H9 (cell line): ENCODE results near the gene PHACTR4. TPM values are rescaled to one million over a fixed set of nuclear protein-coding genes. Genes with fewer than 3 reads are reported as not detected.

Experiments
- DNase-seq: peaks from one replicate; pipeline ENCODE4 v3.0.0-alpha.2; 2017
- H2AFZ ChIP-seq: one replicate; pipeline ENCODE4 v1.6.1; 2013; ENCODE audit warnings: mild to moderate bottlenecking, low read length, control low read depth, moderate library complexity
- H2AK5ac ChIP-seq: 2 replicates; pipeline ENCODE4 v1.6.1; 2013; ENCODE audit warnings: low read length, control low read depth, mixed read lengths; ENCODE audit not compliant: insufficient read length
- H2BK120ac ChIP-seq: one replicate; pipeline ENCODE4 v1.6.1; 2013; ENCODE audit warnings: low read depth, mild to moderate bottlenecking, low read length, control low read depth, inconsistent platforms; ENCODE audit not compliant: poor library complexity, severe bottlenecking
- H2BK12ac ChIP-seq: 2 replicates; pipeline ENCODE4 v1.6.1; 2013; ENCODE audit warnings: low read length, control low read depth, mixed read lengths, low read depth; ENCODE audit not compliant: insufficient read length
- H2BK15ac ChIP-seq: 2 replicates; pipeline ENCODE4 v1.6.1; 2013; ENCODE audit warnings: low read depth, low read length, control low read depth
- H2BK20ac ChIP-seq: one replicate; pipeline ENCODE4 v1.6.1; 2013; ENCODE audit warnings: low read depth, mild to moderate bottlenecking, low read length, control low read depth, inconsistent platforms; ENCODE audit not compliant: poor library complexity, severe bottlenecking
- H2BK5ac ChIP-seq: 2 replicates; pipeline ENCODE4 v1.6.1; 2013; ENCODE audit warnings: low read length, control low read depth, mixed read lengths; ENCODE audit not compliant: insufficient read length
- H3K14ac ChIP-seq: 2 replicates; pipeline ENCODE4 v1.6.1; 2013; ENCODE audit warnings: low read length, control low read depth; ENCODE audit not compliant: insufficient read depth
- H3K18ac ChIP-seq: 2 replicates; pipeline ENCODE4 v1.6.1; 2013; ENCODE audit warnings: low read depth, mild to moderate bottlenecking, mixed read lengths, low read length, control low read depth; ENCODE audit not compliant: insufficient read length
- H3K23ac ChIP-seq: 2 replicates; pipeline ENCODE4 v1.6.1; 2013; ENCODE audit warnings: low read length, control low read depth, mixed read lengths, low read depth; ENCODE audit not compliant: insufficient read length
- H3K23me2 ChIP-seq: 2 replicates; pipeline ENCODE4 v1.6.1; 2013; ENCODE audit warnings: low read depth, mild to moderate bottlenecking, mixed read lengths, low read length, control low read depth; ENCODE audit not compliant: insufficient read length, poor library complexity, severe bottlenecking
- H3K27ac ChIP-seq: 2 replicates; pipeline ENCODE4 v1.5.1; 2013; ENCODE audit warnings: low read length, control low read depth, mixed read lengths, low read depth; ENCODE audit not compliant: insufficient read length
- H3K27me3 ChIP-seq: 2 replicates; pipeline ENCODE4 v1.6.1; 2013; ENCODE audit warnings: low read length, control low read depth, inconsistent platforms; ENCODE audit not compliant: insufficient read depth
- H3K4ac ChIP-seq: 2 replicates; pipeline ENCODE4 v1.6.1; 2013; ENCODE audit warnings: low read depth, mild to moderate bottlenecking, control low read depth, inconsistent platforms, low read length, moderate library complexity
- H3K4me1 ChIP-seq: 2 replicates; pipeline ENCODE4 v1.6.1; 2013; ENCODE audit warnings: low read length, control low read depth, inconsistent platforms; ENCODE audit not compliant: insufficient read depth
- H3K4me2 ChIP-seq: 2 replicates; pipeline ENCODE4 v1.6.1; 2013; ENCODE audit warnings: low read length, control low read depth, mixed read lengths; ENCODE audit not compliant: insufficient read length, insufficient read depth
- H3K56ac ChIP-seq: 2 replicates; pipeline ENCODE4 v1.6.1; 2013; ENCODE audit warnings: low read depth, mild to moderate bottlenecking, mixed read lengths, low read length, control low read depth; ENCODE audit not compliant: insufficient read length
- H3K79me1 ChIP-seq: 2 replicates; pipeline ENCODE4 v1.6.1; 2013; ENCODE audit warnings: low read depth, mild to moderate bottlenecking, moderate library complexity, low read length, control low read depth, inconsistent platforms; ENCODE audit not compliant: insufficient read depth, poor library complexity, severe bottlenecking
- H3K79me2 ChIP-seq: 2 replicates; pipeline ENCODE4 v1.6.1; 2013; ENCODE audit warnings: low read length, control low read depth, inconsistent platforms; ENCODE audit not compliant: insufficient read depth
- H3K9ac ChIP-seq: 2 replicates; pipeline ENCODE4 v1.6.1; 2013; ENCODE audit warnings: low read length, control low read depth, mixed read lengths; ENCODE audit not compliant: insufficient read length; ENCODE audit errors: extremely low read depth
- H3K9me3 ChIP-seq: one replicate; pipeline ENCODE4 v1.6.1; 2013; ENCODE audit warnings: low read depth, low read length, inconsistent platforms; ENCODE audit not compliant: control insufficient read depth
- H3T11ph ChIP-seq: one replicate; pipeline ENCODE4 v1.6.1; 2013; ENCODE audit warnings: mild to moderate bottlenecking, low read length, control low read depth, inconsistent platforms
- H4K20me1 ChIP-seq: one replicate; pipeline ENCODE4 v1.6.1; 2013; ENCODE audit not compliant: control insufficient read depth, insufficient read length, insufficient read depth
- H4K5ac ChIP-seq: 2 replicates; pipeline ENCODE4 v1.6.1; 2013; ENCODE audit warnings: low read depth, mild to moderate bottlenecking, mixed read lengths, low read length, control low read depth; ENCODE audit not compliant: insufficient read length
- H4K8ac ChIP-seq: replicated peaks from 2 replicates; pipeline ENCODE4 v1.6.1; 2013; ENCODE audit warnings: low read length, control low read depth, mixed read lengths, low read depth; ENCODE audit not compliant: insufficient read length
- H4K91ac ChIP-seq: 2 replicates; pipeline ENCODE4 v1.6.1; 2013; ENCODE audit warnings: low read depth, mild to moderate bottlenecking, moderate library complexity, mixed read lengths, low read length, control low read depth; ENCODE audit not compliant: insufficient read length
- H3K27ac Mint-ChIP-seq, 3 experiments: 2 replicates in 2 of 3; 3 replicates in 1 of 3; pipeline ENCODE4 v1.8.0; 2020 to 2021; ENCODE audit warnings: mixed read lengths in 3 of 3, mild to moderate bottlenecking in 1 of 3, moderate library complexity in 1 of 3
- H3K27me3 Mint-ChIP-seq: 2 replicates; pipeline ENCODE4 v1.8.0; 2021; ENCODE audit warnings: low read depth, mild to moderate bottlenecking, moderate library complexity, mixed read lengths
- H3K36me3 Mint-ChIP-seq, 3 experiments: 2 replicates in 2 of 3; 3 replicates in 1 of 3; pipeline ENCODE4 v1.8.0; 2020 to 2021; ENCODE audit warnings: low read depth in 3 of 3, mixed read lengths in 3 of 3; ENCODE audit not compliant: insufficient read depth in 1 of 3
- H3K4me1 Mint-ChIP-seq, 2 experiments: 2 replicates each; pipeline ENCODE4 v1.8.0; 2020; ENCODE audit warnings: mixed read lengths in 2 of 2
- H3K4me3 Mint-ChIP-seq, 2 experiments: 2 replicates in 1 of 2; 3 replicates in 1 of 2; pipeline ENCODE4 v1.8.0; 2020 to 2021; ENCODE audit warnings: mild to moderate bottlenecking in 2 of 2, mixed read lengths in 2 of 2, moderate library complexity in 1 of 2
- H3K9me3 Mint-ChIP-seq, 2 experiments: 2 replicates in 1 of 2; 3 replicates in 1 of 2; pipeline ENCODE4 v1.8.0; 2020; ENCODE audit warnings: mild to moderate bottlenecking in 2 of 2, mixed read lengths in 2 of 2, moderate library complexity in 1 of 2
- CTCF ChIP-seq: fragments of 200-600 bp; sonication (generic); conservative IDR thresholded peaks from 3 replicates; pipeline ENCODE4 v1.8.0; 2021; ENCODE audit warnings: antibody characterized with exemption, mild to moderate bottlenecking
- WGBS: extraction: QIAGEN DNeasy Blood & Tissue Kit; methylation state at CpG from one replicate; pipeline ENCODE4 v1.1.7; 2013; ENCODE audit warnings: missing lambda C conversion rate, low lambda C conversion rate, mixed read lengths; ENCODE audit not compliant: insufficient read length; ENCODE audit errors: extremely low coverage; 5-methylcytosine and 5-hydroxymethylcytosine counted together
- total RNA-seq: library from RNA; stranded (reverse); gene quantifications from 2 replicates; pipeline ENCODE4 v1.2.1, GENCODE V29; 2021

PHACTR4 gene
- total RNA-seq, 1 experiment from 2014 or later: 54.0 TPM

DNA sequence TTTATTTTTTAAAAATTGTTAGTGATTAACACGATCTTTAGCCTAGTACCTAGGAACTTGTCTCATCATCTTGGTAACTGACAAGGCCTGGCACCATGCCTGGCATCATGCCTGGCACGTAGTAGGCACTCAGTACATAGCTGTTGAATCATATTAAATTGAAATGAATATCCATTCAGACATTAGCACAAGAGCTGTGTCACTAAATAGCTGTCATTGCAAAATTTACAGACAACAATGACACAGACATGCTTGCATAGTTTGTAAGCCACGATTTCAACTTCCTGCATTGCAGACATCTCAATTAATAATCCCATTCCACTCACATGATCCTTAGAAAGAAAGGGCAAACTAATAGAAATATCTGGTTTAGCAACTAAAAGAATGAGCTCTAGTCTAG lies 15.4 kb upstream of the PHACTR4 start:
- no peak overlapping the region for H2BK20ac ChIP-seq
- no peaks in the 10 kb centered on the region for H3K79me2 ChIP-seq
- H3K4me3 Mint-ChIP-seq: no peak overlapping the region
- H3K27me3 ChIP-seq: no peaks in the 10 kb centered on the region
- TF ChIP-seq CTCF: no peak
- peaks cover 3 to 7% of the 10 kb centered on the region in 2 experiments; a peak in 3 of 4 replicates for H3K4me1 Mint-ChIP-seq
- H3K9me3 ChIP-seq: no peaks in the 10 kb centered on the region
- no peak overlapping the region for H4K91ac ChIP-seq
- H3K27me3 Mint-ChIP-seq: no peaks in the 10 kb centered on the region
- H3K27ac ChIP-seq: no peak overlapping the region
- no peak overlapping the region for H2BK5ac ChIP-seq
- no peak overlapping the region for H3K14ac ChIP-seq
- H3K23ac ChIP-seq: no peak overlapping the region
- H3K36me3 Mint-ChIP-seq: no peaks in the 10 kb centered on the region
- H3K9ac ChIP-seq: no peak overlapping the region
- no peaks in the 10 kb centered on the region for H3K79me1 ChIP-seq
- H2BK15ac ChIP-seq: no peak overlapping the region
- no peak overlapping the region for H4K8ac ChIP-seq
- no peak for DNase-seq
- no peak overlapping the region for H3K56ac ChIP-seq
- H2AK5ac ChIP-seq: no peak overlapping the region
- H4K5ac ChIP-seq: no peak overlapping the region
- H2AFZ ChIP-seq: no peak overlapping the region
- no peaks in the 10 kb centered on the region for H3K23me2 ChIP-seq
- H2BK120ac ChIP-seq: no peak overlapping the region
- H4K20me1 ChIP-seq: no peaks in the 10 kb centered on the region
- H3K18ac ChIP-seq: no peak overlapping the region
- H3K27ac Mint-ChIP-seq: no peak overlapping the region
- H3K4me2 ChIP-seq: no peak overlapping the region
- H2BK12ac ChIP-seq: no peak overlapping the region
- H3K4me1 ChIP-seq: no peaks in the 10 kb centered on the region
- WGBS: no CpG with 5 or more reads among the region's 3 CpGs
- no peak overlapping the region for H3K4ac ChIP-seq
- no peak overlapping the region for H3T11ph ChIP-seq
- no peaks in the 10 kb centered on the region for H3K9me3 Mint-ChIP-seq
